ENCODE data around the gene BIRC2. TPM values are rescaled to one million over a fixed set of nuclear protein-coding genes. Genes with fewer than 3 reads are reported as not detected.

BIRC2 gene
- total RNA-seq, 1 donor from 2014 or later = 52.1 TPM

DNA sequence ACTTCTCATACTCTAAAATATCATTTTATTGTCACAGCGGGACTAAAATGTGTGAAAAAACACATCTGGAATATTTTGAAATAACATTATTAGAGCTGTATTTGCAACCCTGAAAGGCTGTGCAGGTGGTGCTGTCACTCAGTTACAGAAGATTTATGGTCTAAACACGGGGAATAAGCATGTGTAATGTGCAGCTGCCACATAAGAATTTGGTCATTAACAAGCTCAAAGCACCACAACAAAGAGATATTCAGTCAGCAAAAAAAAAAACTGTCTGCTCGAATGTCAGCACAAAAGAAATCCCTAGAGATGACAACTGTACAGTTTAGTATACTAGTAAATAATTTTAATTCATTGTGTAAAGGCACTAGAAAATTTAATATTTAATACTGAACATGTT, 74.2 kb downstream of the BIRC2 start:
- H3K27me3 ChIP-seq = no peaks in the 10 kb centered on the region
- H3K4me3 ChIP-seq = no peak overlapping the region
- no peak for TF ChIP-seq POLR2A (IDR thresholded peaks at IDR 0.05)
- TF ChIP-seq POLR2AphosphoS5 (IDR thresholded peaks at IDR 0.05; ENCODE audit: insufficient read depth in 1 of 2, low read depth in 1 of 2) = no peak
- TF ChIP-seq, protein P1, sequence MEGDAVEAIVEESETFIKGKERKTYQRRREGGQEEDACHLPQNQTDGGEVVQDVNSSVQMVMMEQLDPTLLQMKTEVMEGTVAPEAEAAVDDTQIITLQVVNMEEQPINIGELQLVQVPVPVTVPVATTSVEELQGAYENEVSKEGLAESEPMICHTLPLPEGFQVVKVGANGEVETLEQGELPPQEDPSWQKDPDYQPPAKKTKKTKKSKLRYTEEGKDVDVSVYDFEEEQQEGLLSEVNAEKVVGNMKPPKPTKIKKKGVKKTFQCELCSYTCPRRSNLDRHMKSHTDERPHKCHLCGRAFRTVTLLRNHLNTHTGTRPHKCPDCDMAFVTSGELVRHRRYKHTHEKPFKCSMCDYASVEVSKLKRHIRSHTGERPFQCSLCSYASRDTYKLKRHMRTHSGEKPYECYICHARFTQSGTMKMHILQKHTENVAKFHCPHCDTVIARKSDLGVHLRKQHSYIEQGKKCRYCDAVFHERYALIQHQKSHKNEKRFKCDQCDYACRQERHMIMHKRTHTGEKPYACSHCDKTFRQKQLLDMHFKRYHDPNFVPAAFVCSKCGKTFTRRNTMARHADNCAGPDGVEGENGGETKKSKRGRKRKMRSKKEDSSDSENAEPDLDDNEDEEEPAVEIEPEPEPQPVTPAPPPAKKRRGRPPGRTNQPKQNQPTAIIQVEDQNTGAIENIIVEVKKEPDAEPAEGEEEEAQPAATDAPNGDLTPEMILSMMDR (IDR thresholded peaks at IDR 0.05) = no peak
- no peak overlapping the region for H3K27ac ChIP-seq
- intact Hi-C loops (cut with DNase I) = no loop called here
- H3K4me1 ChIP-seq = peaks cover 5% of the 10 kb centered on the region
- H3K36me3 ChIP-seq = no peaks in the 10 kb centered on the region
- no peak for DNase-seq (ENCODE audit: extremely low spot score in 2 of 2)
- H3K9me3 ChIP-seq = no peaks in the 10 kb centered on the region

DNA sequence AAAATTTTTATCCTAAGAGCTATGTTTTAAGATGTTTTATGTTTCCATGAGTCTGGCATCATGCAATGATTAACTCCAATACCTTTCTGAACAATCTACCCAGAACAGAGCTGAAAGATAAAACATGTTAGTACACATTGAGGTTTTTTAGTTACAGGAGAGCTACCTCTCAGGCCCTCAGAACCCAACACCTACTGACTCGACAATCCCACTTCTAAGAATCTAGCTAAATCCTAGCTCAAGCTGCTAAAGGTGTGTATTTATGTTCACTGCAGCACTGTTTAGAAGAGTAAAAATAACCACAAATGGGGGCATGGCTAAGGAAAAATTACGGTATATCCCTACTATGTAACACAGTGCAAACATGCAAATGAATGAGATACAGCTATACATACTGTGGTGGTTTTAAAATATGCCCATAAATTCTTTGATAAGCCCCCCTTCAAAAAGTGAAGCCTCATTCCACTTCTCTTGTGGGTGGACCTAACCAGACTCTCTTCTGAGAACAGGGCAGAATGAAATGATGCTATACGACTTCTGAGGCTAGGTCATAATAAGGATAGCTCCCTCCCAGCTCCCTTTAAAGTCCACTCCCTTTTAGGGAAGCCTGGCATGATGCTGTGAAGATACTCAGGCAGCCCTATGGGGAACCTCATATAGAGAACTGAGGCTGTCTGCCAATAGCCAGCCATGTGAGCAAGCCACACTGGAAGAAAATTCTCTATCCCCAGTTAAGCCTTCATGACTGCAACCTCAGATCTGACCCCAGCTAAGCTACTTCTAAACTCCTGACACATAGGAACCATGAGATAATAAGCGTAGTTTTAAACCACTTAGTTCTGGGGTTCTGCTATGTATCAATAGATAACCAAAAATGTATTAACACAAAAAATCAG, 76.1 kb downstream of the BIRC2 start:
- Histone ChIP-seq H3K27ac (no peak overlapping the region), H3K4me3 (no peak overlapping the region), H3K27me3 (no peaks in the 10 kb centered on the region), H3K4me1 (peaks cover 5% of the 10 kb centered on the region), H3K36me3 (no peaks in the 10 kb centered on the region), H3K9me3 (no peaks in the 10 kb centered on the region)
- TF ChIP-seq POLR2A (IDR thresholded peaks at IDR 0.05) (no peak), POLR2AphosphoS5 (IDR thresholded peaks at IDR 0.05; ENCODE audit: insufficient read depth in 1 of 2, low read depth in 1 of 2) (no peak)
- TF ChIP-seq, protein P1 (IDR thresholded peaks at IDR 0.05) = no peak
- intact Hi-C loops (cut with DNase I) = no loop called here
- DNase-seq (ENCODE audit: extremely low spot score in 2 of 2) = no peak

DNA sequence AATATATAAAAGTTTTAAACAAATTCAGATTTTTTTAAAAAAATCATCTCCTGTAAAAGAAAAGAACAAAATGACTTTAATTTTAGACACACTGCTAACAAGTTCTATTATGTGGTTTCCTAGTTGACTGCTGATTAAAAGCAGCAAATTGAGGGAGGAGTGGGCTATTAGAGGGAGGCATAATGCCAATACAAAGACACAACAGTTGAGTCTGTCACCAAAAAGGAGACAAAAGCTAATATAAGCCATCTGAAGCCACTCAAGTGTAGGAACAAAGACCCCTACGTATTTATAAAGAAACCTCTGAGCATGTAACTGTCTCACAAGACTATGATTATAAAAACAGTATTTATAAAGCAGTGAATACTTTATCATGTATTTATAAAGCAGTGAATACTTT, 76.9 kb downstream of the BIRC2 start:
- no peak for DNase-seq (ENCODE audit: extremely low spot score in 2 of 2)
- no peak overlapping the region for H3K4me3 ChIP-seq
- H3K27me3 ChIP-seq = no peaks in the 10 kb centered on the region
- peaks cover 5% of the 10 kb centered on the region for H3K4me1 ChIP-seq
- H3K36me3 ChIP-seq = no peaks in the 10 kb centered on the region
- TF ChIP-seq POLR2A (IDR thresholded peaks at IDR 0.05) (no peak), POLR2AphosphoS5 (IDR thresholded peaks at IDR 0.05; ENCODE audit: insufficient read depth in 1 of 2, low read depth in 1 of 2) (no peak)
- TF ChIP-seq, protein P1 (IDR thresholded peaks at IDR 0.05) = no peak
- no peak overlapping the region for H3K27ac ChIP-seq
- intact Hi-C loops (cut with DNase I) = no loop called here
- no peaks in the 10 kb centered on the region for H3K9me3 ChIP-seq

DNA sequence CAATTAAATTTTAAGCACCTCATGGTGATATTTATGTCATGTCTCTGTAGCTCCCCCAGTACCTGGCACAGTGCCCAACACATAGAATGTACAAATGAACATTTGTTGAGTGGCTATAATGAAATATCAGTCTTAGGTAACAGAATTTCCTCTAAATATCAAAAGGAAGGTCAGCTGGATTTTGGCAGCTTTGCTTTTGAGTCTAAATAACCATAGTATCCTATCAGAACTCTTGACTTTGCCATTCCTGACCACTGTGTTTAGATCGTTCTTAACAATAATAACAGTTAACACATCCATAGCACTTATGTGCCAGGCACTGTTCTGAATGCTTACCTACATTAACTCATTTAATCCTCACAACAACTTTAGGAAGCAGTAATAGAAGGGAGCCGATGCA, 79.0 kb downstream of the BIRC2 start:
- H3K4me1 ChIP-seq = peaks cover 23% of the 10 kb centered on the region
- no peak for DNase-seq (ENCODE audit: extremely low spot score in 2 of 2)
- H3K4me3 ChIP-seq = no peak overlapping the region
- H3K27me3 ChIP-seq = no peaks in the 10 kb centered on the region
- TF ChIP-seq, protein P1 (IDR thresholded peaks at IDR 0.05) = no peak
- no peak for TF ChIP-seq POLR2AphosphoS5 (IDR thresholded peaks at IDR 0.05; ENCODE audit: insufficient read depth in 1 of 2, low read depth in 1 of 2)
- TF ChIP-seq POLR2A (IDR thresholded peaks at IDR 0.05) = no peak
- intact Hi-C loops (cut with DNase I) = no loop called here
- no peaks in the 10 kb centered on the region for H3K9me3 ChIP-seq
- no peak overlapping the region for H3K27ac ChIP-seq
- no peaks in the 10 kb centered on the region for H3K36me3 ChIP-seq

DNA sequence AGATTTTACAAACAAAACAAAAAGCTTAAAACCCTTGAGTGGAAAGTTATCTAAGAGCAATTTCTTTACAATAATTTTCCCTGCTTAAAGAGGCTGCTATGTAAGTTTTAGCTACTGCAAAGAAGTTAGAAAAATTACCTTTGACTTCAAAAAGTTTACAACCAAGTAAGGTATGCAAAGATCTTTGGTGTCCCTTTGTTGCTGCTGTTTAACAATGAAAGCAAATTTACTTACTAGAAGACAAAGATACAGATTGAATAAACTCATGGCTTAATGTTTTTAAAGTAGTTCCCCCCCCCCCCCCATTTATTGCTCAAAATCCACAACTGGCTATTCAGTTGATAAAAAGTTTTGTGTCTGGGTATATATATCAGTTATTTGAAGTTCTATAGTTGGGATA, 79.6 kb downstream of the BIRC2 start:
- intact Hi-C loops (cut with DNase I) = no loop called here
- TF ChIP-seq, protein P1 (IDR thresholded peaks at IDR 0.05) = no peak
- H3K36me3 ChIP-seq = no peaks in the 10 kb centered on the region
- H3K27me3 ChIP-seq = no peaks in the 10 kb centered on the region
- H3K4me1 ChIP-seq = peaks cover 23% of the 10 kb centered on the region
- H3K4me3 ChIP-seq = no peak overlapping the region
- DNase-seq (ENCODE audit: extremely low spot score in 2 of 2) = no peak
- no peak overlapping the region for H3K27ac ChIP-seq
- no peaks in the 10 kb centered on the region for H3K9me3 ChIP-seq
